GOT3 (cell line): Measurements from ENCODE around the gene DCTN4.
A peak's percentile ranks its signal among the peaks of the same experiment; 100 is the strongest.

Experiments used
- DNase-seq: peaks from one replicate; lab custom pipeline; 2025; ENCODE audit warnings: mixed read lengths; lab: John Stamatoyannopoulos, UW

DCTN4 gene

GRCh38 chr5:150738862-150739261 lies 20.0 kb downstream of the DCTN4 start:
- DNase-seq = no peak

GRCh38 chr5:150734579-150735384 lies 24.0 kb downstream of the DCTN4 start:
- DNase-seq = no peak

DNA sequence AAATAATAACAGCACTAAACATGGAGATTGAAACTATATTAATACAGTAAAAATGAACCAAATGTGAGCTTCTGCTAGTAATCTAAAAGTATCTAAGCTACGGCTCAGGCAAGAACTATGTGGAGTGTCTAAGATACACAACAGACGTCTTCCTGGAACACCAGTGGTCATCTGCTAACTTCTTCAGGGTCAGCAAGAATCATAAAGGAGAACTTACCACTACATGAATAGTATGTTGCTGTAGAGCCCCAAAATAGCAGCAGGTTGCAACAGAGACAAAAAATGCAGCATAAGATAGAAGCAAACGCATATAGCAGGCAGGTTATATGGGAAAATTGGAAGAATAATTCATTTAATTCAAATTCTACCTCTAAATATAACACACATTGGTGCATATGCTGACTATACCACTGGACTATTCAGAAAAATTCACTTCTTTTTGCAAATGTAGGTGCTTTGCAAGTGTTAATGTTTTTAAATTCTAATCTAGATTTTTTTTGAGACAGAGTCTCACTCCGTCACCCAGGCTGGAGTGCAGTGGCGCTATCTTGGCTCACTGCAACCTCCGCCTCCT lies 27.1 kb downstream of the DCTN4 start:
- no peak for DNase-seq

DNA sequence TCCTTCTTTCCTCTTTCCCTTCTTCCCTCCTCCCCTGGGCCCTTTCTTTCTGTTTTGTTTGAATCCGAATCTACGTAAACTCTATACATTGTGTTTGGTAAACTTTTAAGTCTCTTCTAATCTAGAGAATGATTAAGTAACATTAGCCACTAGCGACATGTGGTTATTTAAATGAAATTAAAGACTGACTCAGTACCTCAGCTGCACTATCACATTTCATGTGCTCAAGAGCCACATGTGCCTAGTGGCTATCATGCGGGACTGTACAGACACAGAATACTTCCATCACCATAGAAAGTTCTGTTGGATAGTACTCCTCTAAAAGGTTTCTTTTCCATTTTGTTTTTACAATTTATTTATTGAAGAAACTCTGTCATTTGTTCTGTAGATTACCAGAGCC lies 29.0 kb downstream of the DCTN4 start:
- DNase-seq = no peak

DNA sequence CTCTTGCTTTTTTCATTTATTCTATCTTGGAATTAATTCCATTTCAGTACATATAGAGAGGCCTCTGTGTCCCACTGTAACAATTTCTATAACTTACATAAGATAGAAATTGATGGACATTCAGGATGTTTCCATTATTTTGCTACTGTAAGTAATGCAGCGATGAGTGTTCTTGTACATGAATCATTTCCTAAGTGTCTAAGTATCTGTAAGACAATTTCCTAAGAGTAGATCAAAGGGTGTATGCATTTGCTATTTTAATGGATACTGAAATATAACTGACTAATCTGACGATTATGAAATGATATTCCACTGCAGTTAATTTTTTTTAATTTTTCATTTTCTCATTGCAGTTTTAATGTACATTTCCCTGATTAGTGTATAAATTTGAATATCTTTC lies 35.0 kb downstream of the DCTN4 start:
- DNase-seq = no peak

DNA sequence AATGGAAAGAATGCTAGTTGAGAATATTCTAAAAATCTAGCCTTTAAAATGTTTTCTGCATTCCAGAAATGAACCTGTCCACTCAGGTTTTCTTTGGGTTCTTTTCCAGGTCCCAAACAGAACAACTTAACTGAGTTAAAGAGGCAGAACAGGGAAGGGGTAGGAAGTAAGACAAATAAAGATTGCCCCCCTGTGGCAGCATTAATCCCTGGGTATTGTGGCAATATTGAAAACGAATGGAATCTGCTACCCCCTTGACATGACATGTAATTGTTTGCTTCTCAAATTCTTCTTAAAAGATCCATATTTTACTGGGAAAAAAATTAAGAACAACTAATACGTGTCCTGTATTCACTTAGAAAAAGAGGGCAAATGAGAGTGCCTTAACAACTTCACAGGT lies 48.7 kb downstream of the DCTN4 start:
- DNase-seq = no peak

DNA sequence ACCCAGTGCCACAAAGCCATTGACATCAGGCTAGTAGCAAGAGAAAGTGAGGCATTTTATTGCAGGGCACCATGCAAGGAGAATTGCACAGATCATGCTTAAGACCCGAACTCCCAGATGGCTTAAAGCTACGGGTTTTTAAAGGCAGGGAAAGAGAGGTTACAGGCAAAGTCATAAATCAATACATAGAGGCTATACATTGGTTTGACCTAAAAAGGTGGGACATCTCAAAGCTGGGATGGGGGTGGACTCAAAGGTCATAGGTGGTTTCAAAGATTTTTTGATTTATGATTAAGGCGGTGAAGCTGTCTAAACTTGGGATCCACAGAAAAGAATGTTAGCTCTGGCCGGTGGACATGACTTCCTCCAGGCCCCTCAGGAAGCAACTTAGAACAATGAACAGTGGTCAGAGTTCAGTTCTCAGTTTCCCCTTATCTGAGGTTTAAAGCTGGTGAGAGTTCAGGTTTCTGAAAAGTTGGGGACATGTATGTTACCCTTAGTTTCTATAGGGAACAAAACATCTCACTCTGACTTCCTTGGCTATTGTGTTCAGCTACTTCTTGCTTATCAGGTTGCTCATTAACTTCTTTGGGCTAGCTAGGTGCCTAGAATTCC lies 51.9 kb downstream of the DCTN4 start:
- DNase-seq = no peak

- no peak for DNase-seq
Measured at GRCh38 chr5:150703762-150704161, 55.1 kb downstream of the DCTN4 start.

DNA sequence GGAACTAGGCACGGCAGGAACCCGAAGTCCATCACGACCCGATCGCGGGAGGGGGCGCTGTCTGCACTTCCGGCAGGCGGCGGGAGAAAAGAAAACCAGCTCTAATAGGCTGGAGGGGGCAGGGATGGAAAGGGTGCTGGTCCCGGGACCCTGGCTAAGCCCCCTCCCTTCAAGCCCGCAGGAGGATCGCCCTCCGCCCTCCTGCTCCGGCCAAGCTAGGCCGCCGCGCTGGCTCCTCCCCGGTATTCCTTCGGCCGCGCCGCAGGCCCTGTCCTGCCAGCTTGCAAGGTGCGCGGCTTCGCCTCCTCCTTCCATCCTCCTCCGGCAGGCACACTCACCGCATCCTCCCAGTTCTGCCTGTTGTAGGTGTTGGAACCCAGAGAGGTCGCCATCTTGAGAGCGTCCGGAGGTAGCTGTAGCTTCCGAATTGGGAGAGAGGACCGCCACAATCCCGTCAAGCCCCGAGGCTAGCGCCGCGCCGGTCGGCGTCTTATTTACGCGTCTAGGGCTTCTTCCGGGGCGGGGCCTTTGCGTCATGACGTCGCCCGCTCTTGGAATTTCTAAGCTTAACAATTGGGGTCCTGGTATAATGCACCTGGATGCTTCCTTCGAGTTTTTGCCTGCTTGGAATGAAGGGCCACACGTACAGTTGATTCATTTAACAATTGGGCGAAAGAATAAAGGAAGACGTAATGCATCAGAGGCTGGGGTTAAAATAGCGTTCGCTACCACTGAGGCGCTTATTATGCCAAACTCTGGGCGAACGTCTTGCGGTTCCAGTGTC lies 58.0 kb downstream of the DCTN4 start, which contains the start of gene RBM22:
Gene RBM22, minus strand, starts transcription at position 469 of the 784 bp plus-strand sequence. Its CDS starts 77 bp downstream, at position 392.
- peak; percentile 69 for DNase-seq

DNA sequence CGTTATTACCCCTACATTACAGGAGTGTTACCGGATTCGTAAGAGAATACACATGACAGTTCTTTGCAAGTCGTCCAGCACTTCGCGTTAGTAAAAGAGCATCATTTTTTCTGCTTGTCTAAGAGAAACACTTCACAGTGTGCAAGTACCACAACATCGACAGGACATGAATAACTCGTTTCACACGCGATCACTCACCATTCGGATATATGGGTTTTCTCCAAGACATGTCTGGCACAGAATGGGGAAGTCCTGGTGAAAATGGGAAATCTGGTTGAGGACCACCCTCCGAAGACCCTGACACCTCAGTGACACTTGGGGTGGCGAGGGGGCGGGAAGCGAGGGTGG lies 58.6 kb downstream of the DCTN4 start:
- DNase-seq = no peak

DNA sequence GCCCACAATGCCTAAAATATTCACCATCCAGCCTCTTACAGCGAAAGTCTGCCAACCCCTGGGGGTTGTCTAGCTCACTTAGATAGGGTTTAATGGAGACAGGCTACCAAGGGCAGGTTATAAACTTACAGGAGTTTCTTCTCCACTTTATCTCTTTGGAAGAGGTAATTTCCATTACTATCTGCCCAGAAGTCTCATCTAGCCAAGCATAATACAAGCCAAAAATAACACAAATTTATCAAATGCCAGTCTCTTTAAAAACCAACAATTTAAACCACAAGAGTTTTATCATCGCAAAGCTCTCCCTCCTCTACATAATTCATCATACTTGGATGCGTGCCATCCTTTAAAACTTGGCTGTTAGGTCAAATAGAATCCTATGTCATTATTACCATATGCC lies 64.2 kb downstream of the DCTN4 start:
- DNase-seq = no peak

- DNase-seq = no peak
Measured at GRCh38 chr5:150692276-150692675, 66.5 kb downstream of the DCTN4 start.

DNA sequence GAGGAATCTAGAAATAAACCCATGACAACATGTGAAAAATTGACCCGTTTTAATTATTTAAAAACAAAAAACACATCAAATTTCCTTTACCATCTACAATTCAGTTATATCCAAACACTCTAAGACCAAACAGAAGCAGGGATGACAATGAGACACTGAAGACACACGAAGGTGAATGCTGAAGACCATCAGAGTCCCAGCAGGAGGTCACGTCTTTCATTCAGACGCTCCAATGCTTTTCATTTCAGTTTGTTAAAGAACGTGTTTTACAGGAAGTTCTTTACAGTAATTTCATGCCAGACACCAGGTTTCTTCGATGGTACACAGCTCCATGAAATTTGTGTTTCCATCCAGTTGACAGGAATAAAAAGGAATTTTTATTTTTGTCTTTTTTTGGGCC lies 68.1 kb downstream of the DCTN4 start:
- no peak for DNase-seq

DNA sequence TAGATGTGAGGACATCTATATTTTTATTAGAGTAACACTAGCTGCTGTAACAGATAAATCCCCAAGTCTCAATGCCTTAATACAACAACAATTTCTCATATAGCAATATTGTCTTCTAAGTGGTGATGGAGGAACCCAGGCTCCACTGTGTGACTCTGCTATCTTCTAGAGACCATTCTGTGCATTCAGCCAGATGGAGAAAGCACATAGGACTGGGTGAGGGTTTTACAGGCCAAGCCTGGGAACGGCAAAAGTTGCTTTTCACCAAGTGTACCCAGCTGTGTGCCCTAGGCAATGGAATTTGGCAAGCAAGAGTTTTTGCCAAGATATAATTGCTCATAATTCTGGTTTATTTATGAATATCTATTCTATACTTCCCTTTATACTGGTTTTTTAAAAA lies 69.7 kb downstream of the DCTN4 start:
- no peak for DNase-seq

- no peak for DNase-seq
Measured at GRCh38 chr5:150676578-150676977, 82.2 kb downstream of the DCTN4 start.

DNA sequence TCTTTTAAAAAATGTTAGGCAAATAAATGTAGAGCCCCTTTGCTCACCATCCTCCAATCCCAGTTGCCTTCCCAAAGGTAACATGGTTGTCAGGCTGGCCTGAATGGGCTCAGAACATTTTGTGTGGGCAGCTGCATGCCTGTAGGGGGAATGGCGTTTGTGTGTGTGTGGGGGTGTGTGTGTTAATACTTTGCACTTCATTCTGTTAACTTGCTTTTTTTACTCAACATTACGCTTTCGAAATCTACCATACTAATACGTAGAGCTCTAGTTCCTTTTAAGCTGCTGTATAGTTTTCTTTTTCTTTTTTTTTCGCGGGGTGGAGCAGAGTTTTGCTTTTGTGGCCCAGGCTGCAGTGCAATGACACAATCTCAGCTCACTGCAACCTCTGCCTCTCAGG lies 83.7 kb downstream of the DCTN4 start:
- DNase-seq = no peak

- DNase-seq = no peak
Measured at GRCh38 chr5:150674341-150674821, 84.4 kb downstream of the DCTN4 start.

DNA sequence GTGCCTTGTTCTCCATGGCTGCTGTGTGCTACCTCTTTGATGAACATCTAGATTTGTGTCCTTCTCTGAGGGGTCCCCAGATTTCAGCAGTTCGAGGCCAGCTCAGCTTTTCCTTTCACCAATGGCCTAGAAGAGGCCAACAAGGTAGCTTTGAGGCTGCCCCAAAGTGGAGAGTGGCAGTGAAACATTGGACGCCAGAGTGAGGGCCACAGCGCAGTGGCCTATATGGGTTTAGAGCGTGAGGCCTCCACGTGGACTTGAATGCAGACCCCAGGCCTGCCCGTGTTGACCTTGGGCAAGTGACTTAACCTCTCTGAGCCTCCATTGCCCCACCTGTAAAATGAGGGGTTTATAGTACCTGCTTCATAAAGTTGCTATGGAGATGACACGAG lies 85.9 kb downstream of the DCTN4 start:
- DNase-seq = no peak

DNA sequence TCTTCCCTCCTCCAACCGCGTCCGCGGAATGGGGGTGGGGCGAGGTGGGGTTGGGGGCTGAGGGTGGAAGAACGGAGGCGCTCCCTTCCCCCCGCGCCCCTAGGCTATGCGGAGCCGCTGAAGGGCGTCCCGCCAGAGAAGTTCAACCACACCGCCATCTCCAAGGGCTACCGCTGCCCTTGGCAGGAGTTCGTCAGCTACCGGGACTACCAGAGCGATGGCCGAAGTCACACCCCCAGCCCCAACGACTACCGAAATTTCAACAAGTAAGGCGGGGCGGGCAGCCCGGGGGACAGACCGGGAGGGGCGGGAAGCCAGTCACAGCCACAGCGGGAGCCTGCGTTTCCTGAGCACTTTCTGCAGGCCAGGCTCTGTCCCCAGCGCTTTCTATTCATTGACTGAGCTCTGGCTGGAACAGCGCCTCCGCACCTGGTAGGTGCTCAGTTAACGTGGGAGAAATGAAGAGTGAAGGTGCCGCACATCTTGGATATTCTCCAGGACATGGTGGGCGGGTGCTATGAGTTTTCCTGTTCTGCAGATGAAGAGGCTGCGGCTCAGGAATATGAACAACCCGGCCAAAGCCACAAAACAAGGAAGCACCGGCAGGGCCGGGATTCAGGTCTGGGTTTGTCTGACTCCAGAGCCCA lies 86.5 kb downstream of the DCTN4 start:
- no peak for DNase-seq

- no peak for DNase-seq
Measured at GRCh38 chr5:150671509-150672236, 87.1 kb downstream of the DCTN4 start.

DNA sequence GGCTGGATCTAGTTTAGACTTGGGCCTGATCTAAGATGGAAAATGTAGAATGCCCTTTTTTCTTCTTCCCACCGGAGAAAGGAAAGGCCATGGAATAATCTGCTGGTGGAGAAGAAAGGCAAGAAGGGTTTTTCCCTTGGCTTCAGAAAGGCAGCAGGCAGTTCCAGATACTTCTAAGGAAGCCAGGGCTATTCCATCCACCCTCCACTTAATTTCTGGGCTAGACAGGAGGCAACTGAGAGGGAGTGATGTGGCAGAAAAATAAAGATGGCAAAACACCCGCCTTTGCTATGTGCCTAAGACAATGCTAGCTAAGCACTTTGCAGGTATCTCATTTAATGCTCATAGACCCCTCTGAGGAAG lies 87.9 kb downstream of the DCTN4 start:
- DNase-seq = no peak
